GM19023 (cell line): Measurements from ENCODE around the gene ASB11.

ENCODE experiments used
- ATAC-seq: cut with Tn5 transposase; IDR thresholded peaks from one replicate; pipeline ENCODE4 v1.9.1; 2021; ENCODE audit warnings: mild to moderate bottlenecking, moderate library complexity; ENCODE audit not compliant: unreplicated experiment

Gene ASB11

GRCh38 chrX:15235001-15235400 is 80.4 kb downstream of the ASB11 start:
- ATAC-seq: no peak

DNA sequence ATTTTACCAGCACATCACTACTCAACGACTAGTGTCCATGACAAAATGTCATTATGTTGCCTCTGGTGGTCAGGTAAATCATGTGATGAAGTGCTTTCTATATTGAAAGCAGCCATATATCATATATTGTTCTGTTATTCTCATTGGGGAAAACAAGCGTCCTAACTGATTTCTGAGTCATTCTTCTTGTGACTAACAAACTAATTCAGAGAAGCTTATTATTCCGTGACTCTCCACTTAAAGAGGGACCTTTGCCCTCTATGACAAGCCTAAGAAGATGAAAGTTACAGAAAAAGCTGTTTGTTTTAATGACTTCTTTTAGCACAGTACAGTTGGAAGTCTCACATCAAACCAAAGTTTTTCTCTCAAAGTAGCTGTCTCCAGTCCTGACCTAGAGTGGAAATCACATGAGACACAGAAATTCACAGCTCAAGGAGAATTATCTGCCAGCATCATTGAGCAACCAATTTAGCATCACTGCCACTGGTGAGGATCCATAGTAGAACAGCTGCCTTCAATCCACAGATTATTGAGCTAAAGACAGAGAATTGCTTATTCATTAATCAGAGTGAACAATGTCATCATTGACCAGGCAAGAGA is 81.9 kb downstream of the ASB11 start:
- ATAC-seq: no peak
